Esophagus (tissue), 2 donors: ENCODE data around the gene SLC39A8. TPM values are rescaled to one million over a fixed set of nuclear protein-coding genes. Genes with fewer than 3 reads are reported as not detected.
"Not testable (repeated sequence)": the region's sequence is repeated elsewhere in the genome, so short reads cannot be mapped to it uniquely, and the experiment has no call there.

ENCODE experiments used
- H3K27ac ChIP-seq, 2 donors: one replicate each; pipeline ENCODE4 v1.5.1; 2013; ENCODE audit warnings: low read depth in 2 of 2, mild to moderate bottlenecking in 2 of 2, inconsistent platforms in 1 of 2, low read length in 1 of 2, moderate library complexity in 1 of 2
- H3K27me3 ChIP-seq, 2 donors: one replicate each; pipeline ENCODE4 v1.6.1; 2013; ENCODE audit warnings: low read length in 2 of 2, control low read depth in 1 of 2, mild to moderate bottlenecking in 1 of 2; ENCODE audit not compliant: insufficient read depth in 2 of 2, control insufficient read depth in 1 of 2
- H3K36me3 ChIP-seq, 2 donors: one replicate each; pipeline ENCODE4 v1.6.1; 2013; ENCODE audit warnings: low read length in 1 of 2; ENCODE audit not compliant: control insufficient read depth in 2 of 2, insufficient read depth in 2 of 2
- H3K4me1 ChIP-seq, 2 donors: one replicate each; pipeline ENCODE4 v1.6.1; 2013; ENCODE audit warnings: low read length in 1 of 2; ENCODE audit not compliant: control insufficient read depth in 2 of 2, insufficient read depth in 2 of 2
- H3K4me3 ChIP-seq, 2 donors: one replicate each; pipeline ENCODE4 v1.5.1; 2013; ENCODE audit warnings: low read length in 2 of 2, mild to moderate bottlenecking in 2 of 2, low read depth in 1 of 2, moderate library complexity in 1 of 2
- H3K9me3 ChIP-seq, 2 donors: one replicate each; pipeline ENCODE4 v1.6.1; 2013; ENCODE audit warnings: mild to moderate bottlenecking in 2 of 2, low read depth in 1 of 2, low read length in 1 of 2, moderate library complexity in 1 of 2; ENCODE audit not compliant: control insufficient read depth in 2 of 2, insufficient read depth in 1 of 2
- WGBS, 2 donors: extraction: QIAGEN DNeasy Blood & Tissue Kit; methylation state at CpG; one replicate each; pipeline ENCODE4 v1.1.7; 2013; 5-methylcytosine and 5-hydroxymethylcytosine counted together
- polyA plus RNA-seq, 2 donors: library from polyadenylated mRNA; stranded (reverse); fragments of 200-250 nt; gene quantifications; one replicate each; pipeline ENCODE4 v1.2.3, GENCODE V29; 2013
- donor health status: healthy with polysubstance abuse.
- donor health status: Bipolar disorder and iron deficiency.

Gene SLC39A8
- polyA plus RNA-seq, 2 donors: 0.98 to 1.4 TPM

DNA sequence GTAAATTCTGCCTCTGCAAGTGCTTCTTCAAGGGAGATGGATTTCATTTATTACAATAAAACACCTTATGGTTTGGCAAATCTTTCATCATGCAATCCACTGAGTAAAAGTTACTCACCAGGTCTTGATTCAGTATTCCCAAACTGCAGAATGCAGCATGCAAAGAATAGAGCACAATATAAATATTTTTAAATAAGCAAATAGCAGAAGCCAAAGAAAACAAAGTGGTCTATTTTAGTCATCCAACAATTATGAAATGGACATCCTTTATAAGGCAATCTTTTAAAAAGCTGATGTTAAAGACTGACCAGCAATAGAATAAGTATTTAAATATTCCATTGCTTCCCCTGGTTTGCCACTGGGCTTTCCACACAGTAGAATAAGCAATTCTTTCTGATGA, 59.5 kb downstream of the SLC39A8 start:
- no peaks in the 10 kb centered on the region for H3K9me3 ChIP-seq
- H3K27ac ChIP-seq: no peak overlapping the region
- H3K4me1 ChIP-seq: no peaks in the 10 kb centered on the region
- H3K27me3 ChIP-seq: no peaks in the 10 kb centered on the region
- H3K4me3 ChIP-seq: no peak overlapping the region
- no peaks in the 10 kb centered on the region for H3K36me3 ChIP-seq

DNA sequence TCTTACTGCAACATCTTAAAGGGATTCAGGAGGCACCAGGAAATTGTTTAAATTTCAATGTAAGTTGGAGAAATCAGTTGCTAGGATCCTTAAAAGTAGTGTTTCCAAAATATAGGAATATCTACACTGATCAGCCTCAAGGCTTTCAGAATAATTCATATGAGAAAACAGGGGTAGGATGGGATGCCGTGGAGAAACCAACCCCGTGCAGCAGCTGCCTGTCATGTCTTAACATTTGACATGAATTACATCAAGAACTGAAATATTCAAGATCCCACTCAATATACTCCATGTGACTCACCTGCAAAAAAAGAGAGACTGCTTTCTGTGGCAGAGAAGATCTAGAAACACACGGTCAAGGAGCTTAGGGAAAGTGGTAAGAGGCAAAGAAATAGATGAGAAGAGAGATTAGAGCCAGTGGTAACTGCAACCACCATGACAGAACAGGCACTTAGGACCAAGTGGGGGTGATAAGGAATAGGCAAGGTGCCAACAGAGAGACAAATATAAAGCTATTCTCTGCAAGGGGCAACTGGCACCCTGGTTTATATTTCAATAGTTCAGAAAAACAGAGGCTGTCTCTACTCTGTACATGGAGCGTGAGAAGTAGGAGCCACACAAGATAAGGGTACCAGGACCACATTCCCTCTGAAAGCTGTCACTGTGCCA, 64.0 kb downstream of the SLC39A8 start:
- H3K9me3 ChIP-seq: no peaks in the 10 kb centered on the region
- H3K36me3 ChIP-seq: no peaks in the 10 kb centered on the region
- no peak overlapping the region for H3K27ac ChIP-seq
- no peaks in the 10 kb centered on the region for H3K27me3 ChIP-seq
- WGBS, 2 donors: 88 to 90% methylated on average over 4 of the region's 4 CpGs
- H3K4me3 ChIP-seq: no peak overlapping the region
- H3K4me1 ChIP-seq: no peaks in the 10 kb centered on the region

DNA sequence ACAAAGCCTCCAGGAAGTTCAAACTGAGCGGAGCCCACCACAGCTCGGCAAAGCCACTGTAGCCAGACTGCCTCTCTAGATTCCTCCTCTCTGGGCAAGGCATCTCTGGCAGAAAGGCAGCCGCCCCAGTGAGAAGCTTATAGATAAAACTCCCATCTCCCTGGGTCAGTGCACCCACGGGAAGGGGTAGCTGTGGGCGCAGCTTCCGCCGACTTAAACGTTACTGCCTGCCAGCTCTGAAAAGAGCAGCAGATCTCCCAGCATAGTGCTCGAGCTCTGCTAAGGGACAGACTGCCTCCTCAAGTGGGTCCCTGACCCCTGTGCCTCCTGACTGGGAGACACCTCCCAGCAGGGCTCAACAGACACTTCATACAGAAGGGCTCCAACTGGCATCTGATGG, 72.0 kb downstream of the SLC39A8 start:
- H3K4me1 ChIP-seq, H3K4me3 ChIP-seq, H3K36me3 ChIP-seq, H3K27ac ChIP-seq, H3K27me3 ChIP-seq, H3K9me3 ChIP-seq: not testable (repeated sequence)
- WGBS, 2 donors: 97 to 99% methylated on average over 9 of the region's 9 CpGs

DNA sequence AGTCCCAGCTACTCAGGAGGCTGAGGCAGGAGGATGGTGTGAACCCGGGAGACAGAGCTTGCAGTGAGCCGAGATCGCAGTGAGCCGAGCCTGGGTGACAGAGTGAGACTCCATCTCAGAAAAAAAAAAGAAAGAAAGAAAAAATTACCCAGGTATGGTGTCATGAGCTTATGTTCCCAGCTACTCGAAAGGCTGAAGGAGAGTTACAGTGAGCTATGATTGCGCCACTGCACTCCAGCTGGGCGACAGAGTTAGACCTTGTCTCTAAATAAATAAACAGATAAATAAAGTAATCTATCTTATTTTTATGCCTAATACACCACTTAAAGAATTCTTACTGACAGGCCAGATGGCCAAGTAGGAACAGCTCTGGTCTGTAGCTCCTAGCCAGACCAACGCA, 73.0 kb downstream of the SLC39A8 start:
- Histone ChIP-seq H3K9me3 (no peaks in the 10 kb centered on the region), H3K4me3 (no peak overlapping the region), H3K4me1 (no peaks in the 10 kb centered on the region), H3K36me3 (no peaks in the 10 kb centered on the region), H3K27ac (no peak overlapping the region), H3K27me3 (no peaks in the 10 kb centered on the region)
- WGBS, 2 donors: 91 to 97% methylated on average over 8 of the region's 8 CpGs

DNA sequence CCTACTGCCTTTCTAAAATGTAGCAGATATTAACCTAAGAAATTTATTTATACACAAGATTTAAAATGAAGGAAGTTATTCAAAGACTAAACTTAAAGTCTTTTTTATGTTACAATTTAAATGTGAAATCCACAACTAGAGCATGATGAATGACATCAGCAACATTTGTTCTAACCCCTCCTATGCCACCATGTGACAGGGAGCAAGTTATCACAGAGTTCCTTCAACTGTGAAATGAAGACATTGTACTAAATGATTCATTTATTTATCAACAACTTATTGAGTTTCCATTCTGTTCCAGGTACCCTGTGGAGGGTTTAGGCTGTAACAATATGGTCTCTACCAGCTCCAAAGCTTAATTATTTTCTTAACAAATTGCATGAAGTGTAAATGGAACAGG, 76.9 kb downstream of the SLC39A8 start:
- H3K27me3 ChIP-seq: no peaks in the 10 kb centered on the region
- no peaks in the 10 kb centered on the region for H3K9me3 ChIP-seq

DNA sequence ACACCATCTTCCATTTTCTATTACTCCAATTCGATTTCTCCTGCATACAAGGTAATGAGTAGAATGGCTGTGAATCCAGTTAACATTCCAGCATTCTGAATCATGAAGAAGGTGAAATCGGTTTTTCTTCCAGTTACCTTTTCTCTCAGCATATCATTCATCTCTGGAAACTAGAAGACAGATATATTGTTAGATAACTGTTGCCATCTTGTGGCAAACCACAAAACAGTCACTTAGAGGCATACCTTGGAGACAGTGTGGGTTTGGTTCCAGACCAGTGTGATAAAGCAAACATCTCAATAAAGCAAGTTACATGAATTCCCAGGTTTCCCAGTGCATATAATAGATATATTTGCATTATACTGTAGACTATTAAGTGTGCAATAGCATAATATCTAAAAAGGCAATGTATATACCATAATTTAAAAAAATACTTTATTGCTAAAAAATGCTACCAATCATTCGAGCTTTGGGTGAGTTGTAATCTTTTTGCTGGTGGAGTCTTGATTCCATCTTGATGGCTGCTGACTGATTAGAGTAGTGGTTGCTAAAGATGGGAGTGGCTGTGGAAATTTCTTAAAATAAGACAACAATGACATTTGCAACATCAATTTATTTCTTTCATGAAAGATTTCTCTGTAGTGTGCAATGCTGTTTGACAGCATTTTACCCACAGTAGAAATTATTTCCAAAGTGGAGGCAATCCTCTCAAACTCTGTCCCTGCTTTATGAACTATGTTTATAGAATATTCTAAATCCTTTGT, 82.1 kb downstream of the SLC39A8 start:
- Histone ChIP-seq H3K27me3 (no peaks in the 10 kb centered on the region), H3K36me3 (no peaks in the 10 kb centered on the region), H3K4me3 (no peak overlapping the region), H3K9me3 (no peaks in the 10 kb centered on the region), H3K27ac (no peak overlapping the region), H3K4me1 (no peaks in the 10 kb centered on the region)
- WGBS, 2 donors: 45 to 52% methylated on average over 3 of the region's 3 CpGs

More for the DNA sequence above, 76.9 kb downstream of the SLC39A8 start:
- H3K36me3 ChIP-seq: no peaks in the 10 kb centered on the region
- H3K4me1 ChIP-seq: no peaks in the 10 kb centered on the region
- H3K4me3 ChIP-seq: no peak overlapping the region
- no peak overlapping the region for H3K27ac ChIP-seq

DNA sequence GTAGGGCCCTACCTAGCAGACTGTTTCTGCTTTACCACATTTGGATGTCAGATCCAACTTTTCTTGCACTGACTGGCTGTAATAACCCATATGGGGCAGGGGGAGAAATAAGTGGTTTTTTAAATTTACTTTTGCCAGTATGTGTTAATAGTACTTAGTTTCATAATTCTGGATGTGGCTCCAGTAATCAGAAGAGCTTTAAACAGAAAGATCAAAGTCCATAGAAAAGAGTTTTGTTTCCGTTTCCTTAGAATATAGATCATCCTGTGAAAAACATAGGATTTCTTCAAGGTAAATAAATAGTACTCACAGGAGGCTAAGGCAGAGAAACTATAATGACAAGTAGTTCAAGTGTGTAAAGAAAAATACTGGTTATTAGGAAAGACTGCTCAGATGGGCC, 85.6 kb downstream of the SLC39A8 start:
- H3K4me1 ChIP-seq: no peaks in the 10 kb centered on the region
- H3K27me3 ChIP-seq: no peaks in the 10 kb centered on the region
- H3K9me3 ChIP-seq: no peaks in the 10 kb centered on the region
- WGBS, 2 donors: 86 to 91% methylated on average over 1 of the region's 1 CpG
- no peak overlapping the region for H3K4me3 ChIP-seq
- no peak overlapping the region for H3K27ac ChIP-seq
- H3K36me3 ChIP-seq: no peaks in the 10 kb centered on the region

DNA sequence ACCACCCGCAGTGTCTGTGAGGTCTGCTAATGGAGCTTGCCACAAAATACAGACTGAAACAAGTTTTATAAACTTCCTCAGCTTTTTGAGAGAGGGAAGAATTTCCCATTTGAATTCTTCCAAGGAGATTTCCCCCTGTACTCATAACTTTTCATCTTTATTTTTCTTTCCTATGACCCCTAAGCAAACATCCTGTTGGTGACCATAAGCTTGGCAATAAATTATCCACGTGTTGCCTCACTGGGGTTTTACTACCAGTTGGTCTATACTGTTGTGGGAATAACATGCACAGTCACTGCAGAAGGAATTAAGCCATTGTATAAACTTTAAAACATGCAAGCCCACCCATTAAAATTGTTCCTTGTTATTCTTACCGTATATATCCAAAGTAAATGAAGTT, 86.2 kb downstream of the SLC39A8 start:
- H3K27ac ChIP-seq: no peak overlapping the region
- no peaks in the 10 kb centered on the region for H3K36me3 ChIP-seq
- H3K4me1 ChIP-seq: no peaks in the 10 kb centered on the region
- 62 to 63% methylated on average over 3 of the region's 3 CpGs for WGBS, 2 donors
- H3K27me3 ChIP-seq: no peaks in the 10 kb centered on the region
- H3K4me3 ChIP-seq: no peak overlapping the region
- H3K9me3 ChIP-seq: no peaks in the 10 kb centered on the region

DNA sequence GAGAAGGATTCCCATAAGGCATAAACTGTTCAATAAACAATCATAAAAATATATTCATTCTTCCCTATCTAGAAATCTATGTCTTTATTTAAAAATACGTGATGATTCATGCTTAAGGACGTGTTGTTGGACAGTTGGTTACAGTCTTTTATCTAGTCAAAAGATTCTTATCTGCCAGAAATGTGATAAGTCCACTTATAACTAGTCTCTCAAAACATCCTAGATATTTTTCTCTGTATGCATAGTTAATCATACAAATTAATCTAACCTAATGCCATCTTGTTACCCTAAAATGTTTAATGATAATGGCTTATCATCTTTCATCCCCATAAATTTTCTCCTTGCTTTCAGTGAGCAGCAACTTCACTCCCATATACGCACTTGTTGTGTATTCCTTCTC, 89.0 kb downstream of the SLC39A8 start:
- 70 to 84% methylated on average over 3 of the region's 3 CpGs for WGBS, 2 donors
- Histone ChIP-seq H3K36me3 (no peaks in the 10 kb centered on the region), H3K4me3 (no peak overlapping the region), H3K27me3 (no peaks in the 10 kb centered on the region), H3K9me3 (no peaks in the 10 kb centered on the region), H3K4me1 (no peaks in the 10 kb centered on the region), H3K27ac (no peak overlapping the region)

DNA sequence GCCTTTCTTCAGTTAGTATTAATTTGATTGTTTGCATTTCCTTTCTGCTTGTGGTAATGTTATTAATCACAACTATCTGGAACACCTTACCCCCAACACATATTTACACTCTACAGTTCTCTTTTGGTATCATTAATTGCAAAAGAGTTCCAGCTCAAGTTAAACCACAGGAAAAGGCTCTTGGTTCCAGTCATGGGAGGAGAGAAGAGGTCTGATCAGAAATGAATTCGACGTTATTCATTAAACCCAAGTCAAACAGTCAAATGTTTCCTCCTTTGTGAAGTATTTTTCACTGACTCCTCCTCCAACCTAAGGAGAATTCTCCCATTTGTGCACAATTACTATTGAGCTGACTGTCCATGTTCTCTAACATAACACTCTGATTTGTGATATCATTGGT, 91.4 kb downstream of the SLC39A8 start:
- Histone ChIP-seq H3K4me1 (no peaks in the 10 kb centered on the region), H3K9me3 (peaks cover 0 to 2% of the 10 kb centered on the region in 2 donors), H3K27me3 (no peaks in the 10 kb centered on the region), H3K36me3 (no peaks in the 10 kb centered on the region), H3K4me3 (no peak overlapping the region), H3K27ac (no peak overlapping the region)
- 76 to 86% methylated on average over 2 of the region's 2 CpGs for WGBS, 2 donors
